Measurements from ENCODE around the gene C5orf63. TPM values are rescaled to one million over a fixed set of nuclear protein-coding genes. Genes with fewer than 3 reads are reported as not detected.
A peak's percentile ranks its signal among the peaks of the same experiment; 100 is the strongest.

C5orf63 gene
- total RNA-seq, 1 donor from 2014 or later: 10.1 TPM

DNA sequence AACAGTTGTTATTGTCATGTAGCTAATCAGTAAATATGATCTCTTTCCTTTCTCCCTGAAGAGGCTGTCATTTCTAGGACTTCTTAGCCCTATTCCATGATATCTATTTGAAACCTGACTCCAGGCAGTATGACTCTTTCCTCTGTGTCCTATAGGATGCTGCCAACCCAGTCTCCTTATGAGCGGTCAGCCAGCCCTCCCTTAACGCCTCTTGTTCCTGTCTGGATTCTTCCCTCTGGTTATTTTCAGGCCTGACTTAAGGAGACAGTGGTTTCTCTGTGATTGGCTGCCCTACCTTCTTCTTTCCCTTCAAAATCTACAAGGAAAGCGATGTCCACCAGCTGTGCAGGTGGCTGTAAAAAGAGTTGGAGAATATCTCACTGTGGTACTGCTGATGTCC lies 19.4 kb upstream of the C5orf63 start:
- H3K4me3 ChIP-seq: no peak overlapping the region
- no peak for DNase-seq
- TF ChIP-seq CTCF (IDR thresholded peaks at IDR 0.05): no peak
- H3K9me3 ChIP-seq: no peaks in the 10 kb centered on the region
- ATAC-seq: no peak
- intact Hi-C loops (cut with DNase I): no loop called here
- no peaks in the 10 kb centered on the region for H3K4me1 ChIP-seq
- H3K36me3 ChIP-seq: no peaks in the 10 kb centered on the region
- H3K27ac ChIP-seq: no peak overlapping the region
- no peaks in the 10 kb centered on the region for H3K27me3 ChIP-seq

DNA sequence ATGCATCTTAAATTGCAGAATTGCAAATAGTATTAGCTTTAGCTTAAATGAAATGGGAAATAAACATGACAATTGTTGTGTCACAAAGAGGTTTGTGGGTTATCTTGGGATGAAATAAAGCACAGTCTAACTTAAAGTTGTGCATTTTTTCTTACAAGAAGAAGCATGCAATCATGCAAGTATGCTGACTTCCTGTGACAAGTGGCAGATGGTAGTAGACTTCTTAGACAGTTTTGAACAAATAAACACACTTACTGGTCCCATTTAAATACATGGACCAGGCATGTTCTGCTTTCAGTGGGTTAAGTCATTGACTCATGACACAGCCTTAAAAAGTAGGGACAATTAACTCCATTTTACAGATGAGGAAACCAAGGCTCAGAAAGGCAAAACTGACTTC lies 15.9 kb upstream of the C5orf63 start:
- Histone ChIP-seq H3K4me3 (no peak overlapping the region), H3K4me1 (no peaks in the 10 kb centered on the region), H3K27ac (no peak overlapping the region), H3K36me3 (no peaks in the 10 kb centered on the region), H3K27me3 (no peaks in the 10 kb centered on the region), H3K9me3 (no peaks in the 10 kb centered on the region)
- TF ChIP-seq CTCF (IDR thresholded peaks at IDR 0.05): no peak
- DNase-seq (no peak), ATAC-seq (no peak)
- intact Hi-C loops (cut with DNase I): no loop called here

GRCh38 chr5:127088251-127088650 lies 14.9 kb upstream of the C5orf63 start:
- Histone ChIP-seq H3K36me3 (no peaks in the 10 kb centered on the region), H3K27ac (no peak overlapping the region), H3K27me3 (no peaks in the 10 kb centered on the region), H3K4me3 (no peak overlapping the region), H3K9me3 (no peaks in the 10 kb centered on the region), H3K4me1 (no peaks in the 10 kb centered on the region)
- TF ChIP-seq CTCF (IDR thresholded peaks at IDR 0.05): no peak
- peak; percentile 59 for ATAC-seq
- DNase-seq: no peak
- intact Hi-C loops (cut with DNase I): no loop called here

DNA sequence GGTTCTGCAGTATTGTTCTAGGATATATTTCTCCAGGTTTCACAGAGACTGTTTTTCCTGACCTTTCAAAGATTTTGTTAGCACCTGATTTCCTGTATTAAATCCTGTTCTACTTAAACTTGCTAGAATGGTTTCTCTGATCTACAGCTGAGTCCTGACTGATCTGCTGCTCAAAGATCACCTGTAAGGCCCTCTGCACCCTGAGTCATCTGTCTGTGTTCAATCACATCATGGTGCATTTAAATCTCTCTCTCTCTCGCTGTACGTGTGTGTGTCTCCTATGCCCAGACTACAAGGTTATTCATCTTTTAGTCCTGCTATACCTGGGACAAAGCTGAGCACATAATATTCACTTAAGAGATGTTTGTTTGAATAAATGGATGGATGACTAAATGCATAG lies 13.3 kb upstream of the C5orf63 start:
- TF ChIP-seq CTCF (IDR thresholded peaks at IDR 0.05): no peak
- H3K4me3 ChIP-seq: no peak overlapping the region
- H3K9me3 ChIP-seq: no peaks in the 10 kb centered on the region
- DNase-seq (no peak), ATAC-seq (no peak)
- intact Hi-C loops (cut with DNase I): no loop called here
- H3K4me1 ChIP-seq: no peaks in the 10 kb centered on the region
- H3K36me3 ChIP-seq: no peaks in the 10 kb centered on the region
- no peaks in the 10 kb centered on the region for H3K27me3 ChIP-seq
- H3K27ac ChIP-seq: no peak overlapping the region

- Histone ChIP-seq H3K27me3 (no peaks in the 10 kb centered on the region), H3K9me3 (no peaks in the 10 kb centered on the region), H3K4me1 (no peaks in the 10 kb centered on the region), H3K36me3 (no peaks in the 10 kb centered on the region), H3K4me3 (no peak overlapping the region), H3K27ac (no peak overlapping the region)
- no peak for TF ChIP-seq CTCF (IDR thresholded peaks at IDR 0.05)
- intact Hi-C loops (cut with DNase I): no loop called here
- DNase-seq (no peak), ATAC-seq (no peak)
Observed at GRCh38 chr5:127085796-127086195, 12.5 kb upstream of the C5orf63 start.

GRCh38 chr5:127085371-127085770 lies 12.1 kb upstream of the C5orf63 start:
- no peak for ATAC-seq
- no peak for DNase-seq
- TF ChIP-seq CTCF (IDR thresholded peaks at IDR 0.05): no peak
- H3K27me3 ChIP-seq: no peaks in the 10 kb centered on the region
- H3K4me1 ChIP-seq: no peaks in the 10 kb centered on the region
- no peak overlapping the region for H3K27ac ChIP-seq
- intact Hi-C loops (cut with DNase I): no loop called here
- no peaks in the 10 kb centered on the region for H3K9me3 ChIP-seq
- no peak overlapping the region for H3K4me3 ChIP-seq
- no peaks in the 10 kb centered on the region for H3K36me3 ChIP-seq
